ENCODE results near the gene ARHGAP9.
"Not testable (repeated sequence)": the region's sequence is repeated elsewhere in the genome, so short reads cannot be mapped to it uniquely, and the experiment has no call there.

Gene ARHGAP9

DNA sequence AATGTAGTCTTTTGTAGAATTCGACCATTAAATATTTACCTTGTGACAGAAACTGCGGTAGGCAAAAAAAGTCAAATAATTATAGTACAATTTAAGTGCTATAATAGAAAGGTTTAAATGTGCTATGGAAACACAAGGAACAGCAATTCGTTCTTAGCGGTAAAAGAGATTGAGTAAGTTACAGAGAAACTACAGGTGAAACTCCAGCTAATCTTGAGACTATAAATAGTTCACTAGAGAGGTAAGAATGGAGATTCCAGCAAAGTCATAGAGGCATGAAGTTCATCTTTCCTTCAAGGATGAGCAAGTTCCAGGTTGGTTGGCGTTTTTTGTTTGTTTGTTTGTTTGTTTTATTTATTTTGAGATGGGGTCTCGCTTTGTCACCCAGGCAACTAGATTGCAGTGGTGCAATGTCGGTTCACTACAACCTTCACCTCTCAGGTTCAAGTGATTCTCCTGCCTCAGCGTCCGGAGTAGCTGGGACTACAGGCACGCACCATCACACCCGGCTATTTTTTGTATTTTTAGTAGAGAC is 47.9 kb downstream of the ARHGAP9 start:
- DNase-seq: no peak

DNA sequence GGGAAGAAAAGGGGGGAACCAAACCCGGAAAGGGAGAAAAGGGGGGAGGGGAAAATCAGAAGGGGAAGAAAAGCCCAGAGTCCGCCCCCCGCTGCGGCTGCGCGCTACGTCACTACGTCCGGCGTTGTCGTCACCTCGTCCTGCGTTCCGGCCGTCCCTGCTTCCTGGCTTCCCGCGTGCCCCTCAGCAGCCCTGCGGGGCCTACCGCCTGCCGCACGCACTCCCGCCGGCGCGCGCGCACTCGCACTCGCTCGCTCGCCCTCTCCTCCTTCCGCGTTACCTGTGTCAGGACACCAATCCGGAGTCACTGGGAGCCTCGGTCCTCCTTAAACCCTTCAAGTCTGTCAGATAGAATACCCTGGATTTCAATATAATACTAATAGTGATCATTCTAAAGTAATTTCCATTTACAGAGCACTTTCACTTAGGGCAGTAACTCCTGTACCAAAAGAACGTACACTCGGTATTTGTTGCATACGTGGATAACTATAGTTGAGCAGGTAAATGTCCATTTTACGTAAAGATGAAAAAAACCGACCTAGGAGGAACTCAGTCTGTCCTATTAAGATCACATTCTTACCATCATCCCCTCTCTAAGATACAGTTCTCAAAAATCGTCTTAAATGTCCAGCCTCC is 48.6 kb downstream of the ARHGAP9 start, which contains the start of gene R3HDM2:
TSS of gene R3HDM2 (minus strand) at position 113 of the 636 bp plus-strand sequence. CDS start 120,615 bp downstream, outside the sequence.
- DNase-seq: peak; percentile 92

DNA sequence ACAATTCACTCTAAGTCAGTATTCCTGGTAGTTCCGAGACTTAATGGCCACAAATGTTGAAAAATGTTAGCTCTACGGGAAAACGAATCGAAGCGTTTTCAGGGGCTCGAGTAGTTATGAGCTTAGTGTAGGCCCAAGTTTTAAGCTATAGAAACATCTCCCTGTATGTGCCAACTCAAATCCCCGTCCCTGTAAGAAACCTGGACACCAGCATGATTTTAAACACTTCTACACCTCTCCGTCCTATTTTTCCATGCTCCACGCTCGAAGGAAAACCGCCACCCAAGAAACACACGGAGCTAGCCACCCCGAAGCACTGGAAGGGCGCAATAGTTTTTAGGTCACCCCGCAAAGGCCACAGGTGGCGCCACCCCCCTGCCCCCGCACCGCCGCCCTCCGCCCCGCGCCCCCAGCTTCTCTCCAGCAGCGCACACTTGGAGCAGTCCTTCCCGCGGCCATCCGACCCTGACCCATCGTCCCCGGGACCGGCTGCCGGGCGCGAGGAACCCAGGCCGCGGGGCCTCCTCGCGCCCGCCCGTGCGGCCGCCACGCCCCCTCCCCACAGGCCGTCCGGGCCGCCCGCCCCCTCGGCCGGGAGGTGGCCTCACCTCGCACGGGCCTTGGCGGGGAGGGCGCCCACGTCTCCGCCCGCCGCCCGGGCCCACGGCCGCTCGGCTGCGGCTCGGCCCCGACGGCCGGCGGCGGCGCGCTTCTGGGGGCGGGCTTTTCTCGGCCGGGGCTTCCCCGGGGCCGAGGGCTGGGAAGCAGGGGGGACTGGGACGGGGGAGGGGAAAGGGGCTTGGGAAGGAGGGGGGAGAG is 49.3 kb downstream of the ARHGAP9 start:
- DNase-seq: no peak

DNA sequence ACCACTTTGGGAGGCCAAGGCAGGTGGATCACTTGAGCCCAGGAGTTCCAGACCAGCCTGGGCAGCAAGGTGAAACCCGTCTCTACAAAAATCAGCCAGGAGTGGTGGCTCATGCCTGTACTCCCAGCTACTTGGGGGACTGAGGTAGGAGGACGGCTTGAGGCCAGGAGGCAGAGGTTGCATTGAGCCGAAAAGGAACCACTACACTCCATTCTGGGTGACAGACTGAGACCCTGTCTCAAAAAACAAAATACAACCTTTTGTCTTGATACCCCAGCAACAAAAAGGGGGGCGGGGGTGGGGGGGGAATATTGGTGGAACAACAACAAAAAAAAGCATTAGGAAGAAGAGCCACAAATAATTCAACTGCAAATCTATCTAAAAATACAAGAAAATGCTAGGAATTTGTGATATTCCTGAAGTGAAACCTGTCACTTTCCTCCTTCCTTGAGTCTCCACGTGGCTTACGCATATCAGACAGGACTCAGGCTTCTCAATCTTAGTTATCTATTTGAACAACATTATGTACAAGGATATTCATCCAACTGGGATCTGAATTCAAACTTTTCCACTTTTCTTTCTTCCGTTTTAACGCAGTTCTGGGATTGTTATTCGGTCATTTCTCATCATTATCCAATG is 50.1 kb downstream of the ARHGAP9 start:
- DNase-seq: no peak

DNA sequence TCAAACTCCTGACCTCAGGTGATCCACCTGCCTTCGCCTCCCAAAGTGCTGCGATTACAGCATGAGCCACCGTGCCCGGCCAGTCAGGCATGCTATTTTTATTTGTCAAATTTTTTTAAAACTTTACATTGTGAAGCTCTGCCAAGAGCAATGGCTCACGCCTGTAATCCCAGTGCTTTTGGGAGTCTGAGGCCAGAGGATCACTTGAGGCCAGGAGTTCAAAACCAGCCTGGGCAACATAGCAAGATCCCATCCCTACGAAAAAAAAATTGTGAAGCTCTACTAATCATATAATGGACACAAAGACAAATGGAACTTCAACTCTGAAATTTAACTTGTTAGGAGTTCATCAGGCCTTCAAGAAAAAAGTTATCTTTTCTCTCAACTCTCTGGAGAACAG is 50.7 kb downstream of the ARHGAP9 start:
- no peak for DNase-seq

DNA sequence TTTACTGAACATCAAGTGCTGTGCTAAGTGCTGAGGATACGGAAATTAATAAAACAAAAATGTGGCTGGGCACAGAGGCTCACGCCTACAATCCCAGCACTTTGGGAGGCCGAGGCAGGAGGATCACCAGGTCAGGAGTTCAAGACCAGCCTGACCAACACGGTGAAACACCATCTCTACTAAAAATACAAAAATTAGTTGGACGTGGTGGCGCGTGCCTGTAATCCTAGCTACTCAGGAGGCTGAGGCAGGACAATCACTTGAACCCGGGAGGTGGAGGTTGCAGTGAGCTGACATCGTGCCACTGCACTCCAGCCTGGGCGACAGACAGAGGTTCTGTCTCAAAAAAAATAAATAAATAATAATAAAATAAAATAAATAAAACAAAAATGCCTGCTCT is 52.7 kb downstream of the ARHGAP9 start:
- DNase-seq: not testable (repeated sequence)
